Right renal pelvis (tissue), 4 donors: Measurements from ENCODE around the gene MYO15B. TPM values are rescaled to one million over a fixed set of nuclear protein-coding genes. Genes with fewer than 3 reads are reported as not detected.
A peak's percentile ranks its signal among the peaks of the same experiment; 100 is the strongest.
"Not testable (repeated sequence)": the region's sequence is repeated elsewhere in the genome, so short reads cannot be mapped to it uniquely, and the experiment has no call there.

Experiments
- DNase-seq, 4 donors: peaks; one replicate each; pipeline ENCODE4 v3.0.0-alpha.2; 2013; ENCODE audit warnings: low read depth in 4 of 4, low spot score in 3 of 4, missing footprints in 1 of 4
- polyA plus RNA-seq, 4 donors: library from polyadenylated mRNA; unstranded; fragments of 120-200 nt; gene quantifications; one replicate each; pipeline ENCODE4 v1.2.1, GENCODE V29; 2013; ENCODE audit not compliant: insufficient read length in 4 of 4

Gene MYO15B
- polyA plus RNA-seq, 4 donors, result 97.6 to 182 (median 151) TPM

DNA sequence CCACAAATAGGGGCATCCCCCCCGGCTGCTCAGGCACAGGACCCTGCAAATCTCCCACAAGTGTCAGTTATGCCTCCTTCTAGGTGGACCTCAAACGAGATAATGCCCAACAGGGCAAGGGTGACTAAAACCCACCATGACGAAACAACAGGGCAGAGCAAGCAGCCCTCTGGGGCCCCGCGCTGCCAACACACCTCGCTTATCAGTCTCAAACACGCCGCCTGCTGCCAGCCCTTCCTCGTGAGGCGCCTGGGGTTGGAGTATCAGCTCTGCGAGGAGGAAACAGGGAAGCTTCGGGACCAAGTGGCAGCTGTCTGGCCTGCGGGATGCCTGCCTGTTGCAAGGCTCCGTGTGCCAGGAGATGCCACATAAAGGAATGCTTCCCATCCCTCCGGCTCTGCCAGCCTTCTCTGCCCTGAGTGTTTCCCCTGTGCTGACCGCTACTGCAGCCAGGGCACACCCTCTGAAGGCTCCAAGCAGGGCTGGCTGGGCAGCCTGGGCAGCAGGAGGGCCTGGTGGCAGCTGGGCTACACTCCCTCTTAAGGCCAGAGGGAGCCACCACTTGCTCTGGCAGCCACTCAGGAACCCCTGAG lies 48.1 kb downstream of the MYO15B start:
- no peak for DNase-seq

GRCh38 chr17:75636381-75637142 lies 49.0 kb downstream of the MYO15B start:
- no peak for DNase-seq

GRCh38 chr17:75637143-75637538 lies 49.5 kb downstream of the MYO15B start:
- DNase-seq, result no peak

DNA sequence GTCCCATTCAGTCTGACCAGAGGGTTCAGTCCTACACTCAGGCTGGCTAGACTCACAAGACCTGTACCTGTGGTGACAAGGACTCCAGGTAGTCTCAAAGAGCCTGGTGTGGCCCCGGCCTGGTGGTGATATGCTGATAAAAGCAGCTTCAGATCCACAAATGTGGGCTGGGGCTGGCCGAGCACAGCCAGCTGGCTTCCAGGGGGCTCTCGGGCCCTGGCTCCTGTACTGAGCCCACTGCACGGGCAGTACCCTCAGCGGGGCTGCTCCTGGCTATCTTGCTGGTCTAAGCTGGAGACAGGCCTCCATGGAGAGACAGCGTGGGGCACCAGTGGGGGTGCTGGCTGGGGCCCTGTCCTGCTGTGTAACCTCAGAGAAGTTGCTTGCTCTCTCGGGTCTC lies 50.0 kb downstream of the MYO15B start:
- no peak for DNase-seq

DNA sequence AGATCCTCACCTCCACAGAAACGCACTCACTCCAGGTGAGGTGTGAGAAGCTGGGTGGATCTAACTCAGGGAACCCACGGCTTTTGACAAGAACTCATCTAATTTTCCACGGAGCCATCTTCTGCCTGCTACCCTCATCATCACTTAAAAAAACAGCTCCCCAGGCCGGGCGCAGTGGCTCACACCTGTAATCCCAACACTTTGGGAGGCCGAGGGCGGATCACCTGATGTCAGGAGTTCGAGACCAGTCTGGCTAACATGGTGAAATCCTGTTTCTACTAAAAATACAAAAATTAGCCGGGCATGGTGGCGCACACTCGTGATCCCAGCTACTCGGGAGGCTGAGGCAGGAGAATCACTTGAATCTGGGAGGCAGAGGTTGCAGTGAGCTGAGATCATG lies 50.4 kb downstream of the MYO15B start:
- DNase-seq, result not testable (repeated sequence)

- DNase-seq, result no peak
These were observed 51.3 kb downstream of the MYO15B start for GRCh38 chr17:75638893-75639292.

- DNase-seq, result no peak
These were observed 51.7 kb downstream of the MYO15B start for GRCh38 chr17:75639327-75639726.

GRCh38 chr17:75639771-75640555 lies 52.4 kb downstream of the MYO15B start:
- DNase-seq, result no peak

DNA sequence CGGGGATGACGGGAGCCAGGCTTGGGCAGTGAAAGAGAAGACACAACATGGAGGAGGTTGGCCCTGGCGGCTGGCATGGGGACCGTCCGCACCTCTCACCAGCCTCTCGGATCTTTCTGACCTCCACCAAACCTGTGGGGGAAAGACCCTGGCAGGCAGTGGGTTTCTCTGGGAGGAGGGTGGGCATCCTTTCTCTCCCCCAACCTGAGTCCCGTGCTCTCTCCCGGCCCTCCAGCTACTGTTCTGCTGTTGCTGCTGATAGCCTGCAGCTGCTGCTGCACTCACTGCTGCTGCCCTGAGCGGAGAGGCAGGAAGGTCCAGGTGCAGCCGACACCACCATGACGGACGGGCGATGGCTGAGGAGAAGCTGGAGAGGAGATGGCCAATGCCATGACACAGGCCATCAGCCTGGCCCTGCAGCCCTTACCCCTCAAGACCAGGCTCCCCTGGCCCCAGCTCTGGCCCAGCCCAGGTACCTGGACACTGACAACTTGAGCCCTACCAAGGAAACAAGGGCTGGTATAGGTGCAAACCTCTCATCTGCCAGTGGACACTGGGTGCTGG lies 53.0 kb downstream of the MYO15B start:
- DNase-seq, result no peak

GRCh38 chr17:75641343-75641742 lies 53.7 kb downstream of the MYO15B start:
- DNase-seq, result no peak

- no peak for DNase-seq
These were observed 54.7 kb downstream of the MYO15B start for GRCh38 chr17:75642182-75642783.

DNA sequence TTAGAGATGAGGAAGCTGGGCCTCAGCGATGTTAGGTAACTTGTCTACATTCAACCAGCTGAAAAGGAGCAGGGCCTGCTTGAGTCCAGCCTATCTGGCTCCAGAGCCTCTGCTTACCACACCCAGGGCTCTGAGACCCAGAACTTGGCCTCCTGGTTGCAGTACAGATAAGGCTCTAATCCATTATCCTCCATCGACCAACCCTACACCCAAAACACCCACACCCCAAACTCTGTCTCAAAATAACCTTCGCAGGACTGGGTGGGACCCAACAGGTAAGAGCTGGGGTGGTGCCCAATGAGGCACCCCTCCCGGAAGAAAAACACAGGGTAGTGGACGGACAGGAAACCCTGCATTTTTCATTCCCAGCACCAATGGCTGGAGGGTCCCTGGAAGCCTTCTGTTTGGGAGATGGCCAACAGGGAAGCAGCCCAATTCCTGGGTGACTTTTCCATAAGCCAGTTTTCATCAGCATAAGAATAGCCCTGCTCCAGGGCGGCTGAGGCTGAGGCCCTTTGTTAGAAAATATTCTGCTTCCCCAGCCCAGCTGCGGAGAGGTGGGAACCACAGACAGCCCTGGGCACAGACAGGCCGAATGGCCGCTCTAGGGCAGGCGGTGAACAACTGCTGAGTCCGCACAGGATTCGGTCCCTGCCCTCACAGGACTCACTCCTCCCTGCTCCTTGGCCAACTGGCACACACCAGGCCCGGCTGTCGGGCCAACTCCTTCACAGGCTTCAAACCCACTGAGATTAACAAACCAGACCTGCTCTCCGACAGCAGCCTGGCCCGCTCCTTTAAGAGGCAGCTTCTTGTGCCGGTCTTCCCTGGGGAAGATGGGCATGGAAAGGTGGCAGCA lies 55.4 kb downstream of the MYO15B start:
- no peak for DNase-seq

DNA sequence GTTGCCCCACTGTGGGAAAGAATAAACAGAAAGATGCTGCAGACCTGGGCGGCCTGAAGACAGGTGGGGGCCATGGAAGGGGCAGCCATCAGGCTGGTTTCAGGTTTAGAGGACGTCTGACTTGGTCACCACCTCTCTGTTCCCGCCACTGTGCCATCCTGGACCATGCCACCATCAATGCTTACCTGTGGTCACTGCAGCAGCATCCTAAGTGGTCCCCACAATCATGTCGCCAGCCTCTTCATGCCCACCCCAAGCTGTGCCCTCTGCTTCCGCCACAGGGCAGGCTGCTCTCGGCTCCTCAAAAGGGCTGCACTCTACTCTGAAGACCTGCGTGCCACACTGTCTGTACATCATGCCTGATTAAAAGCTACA lies 56.0 kb downstream of the MYO15B start:
- no peak for DNase-seq

GRCh38 chr17:75645501-75645888 lies 57.9 kb downstream of the MYO15B start:
- DNase-seq, result no peak

- peak in 3 of 4 donors; percentile 53 to 74 (median 72) for DNase-seq
These were observed 58.5 kb downstream of the MYO15B start for GRCh38 chr17:75645889-75646637.

DNA sequence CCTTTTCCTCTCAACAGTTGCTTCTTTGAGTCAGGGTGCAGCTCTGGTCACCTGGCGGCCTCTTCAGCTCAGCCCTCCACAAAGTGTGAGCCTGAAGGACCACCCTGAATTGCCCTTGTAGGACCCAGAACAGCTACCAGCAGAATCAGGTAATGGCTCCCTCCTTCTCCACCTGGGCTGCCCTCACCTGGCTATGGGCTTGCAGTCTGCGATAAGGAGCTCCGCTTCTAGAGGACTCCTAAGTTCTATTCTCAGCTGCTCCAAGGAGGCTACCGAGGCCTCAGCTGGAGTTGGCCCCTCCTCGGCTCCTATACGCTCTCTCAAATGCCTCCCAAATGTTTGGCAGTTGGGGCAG lies 59.0 kb downstream of the MYO15B start:
- no peak for DNase-seq

- no peak for DNase-seq
These were observed 59.5 kb downstream of the MYO15B start for GRCh38 chr17:75647061-75647460.

- no peak for DNase-seq
These were observed 60.3 kb downstream of the MYO15B start for GRCh38 chr17:75647921-75648320.

GRCh38 chr17:75649687-75650086 lies 62.1 kb downstream of the MYO15B start:
- no peak for DNase-seq
